K562 (cell line): ENCODE data around the gene SLC44A2.

Experiments
- CEBPG ChIP-seq, 3 experiments: fragments of 200-800 bp in 1 of 3; sonication (Bioruptor generic) in 1 of 3; sonication (generic) in 1 of 3; formaldehyde crosslinking in 1 of 3; IDR thresholded peaks in 2 of 3; conservative IDR thresholded peaks in 1 of 3; 2 replicates each; pipeline versions ENCODE4 v1.6.1 to v1.8.0; 2016 to 2022; ENCODE audit warnings: missing compliant biosample characterization in 2 of 3, missing genetic modification characterization in 2 of 3, mild to moderate bottlenecking in 1 of 3, missing genetic modification reagents in 1 of 3
- HCFC1 ChIP-seq: IDR thresholded peaks from 2 replicates; pipeline ENCODE4 v1.6.1; 2012; ENCODE audit warnings: low read depth, low read length, improper control_type of control experiment
- IRF2 ChIP-seq: sonication (generic); formaldehyde crosslinking; IDR thresholded peaks from 2 replicates; pipeline ENCODE4 v1.8.1; 2022; ENCODE audit warnings: mild to moderate bottlenecking, missing genetic modification reagents
- MCM7 ChIP-seq, 2 experiments: fragments of 450-650 bp; IDR thresholded peaks; 2 replicates each; pipeline ENCODE4 v1.6.1; 2016 to 2018
- MXI1 ChIP-seq: IDR thresholded peaks from 2 replicates; pipeline ENCODE4 v1.6.1; 2011; ENCODE audit warnings: low read depth, mild to moderate bottlenecking, improper control_type of control experiment, low read length
- MYC ChIP-seq, 2 experiments: fragments of 250-450 bp in 1 of 2; sonication (Bioruptor Pico) in 1 of 2; IDR thresholded peaks; 2 replicates each; pipeline versions ENCODE4 v1.5.1 to v1.6.1; 2012 to 2021; ENCODE audit warnings: low read depth in 2 of 2, borderline replicate concordance in 1 of 2, improper control_type of control experiment in 1 of 2, low read length in 1 of 2, mild to moderate bottlenecking in 1 of 2, moderate library complexity in 1 of 2
- MYNN ChIP-seq, 2 experiments: sonication (generic); formaldehyde crosslinking in 1 of 2; IDR thresholded peaks; 2 replicates each; pipeline versions ENCODE4 v1.5.0 to v1.6.1; 2016 to 2020; ENCODE audit warnings: antibody characterized with exemption in 1 of 2, missing genetic modification reagents in 1 of 2
- SP2 ChIP-seq: IDR thresholded peaks from 2 replicates; pipeline ENCODE4 v1.6.1; 2011; ENCODE audit warnings: mild to moderate bottlenecking, low read depth, low read length, moderate library complexity; ENCODE audit not compliant: poor library complexity, severe bottlenecking; ENCODE audit errors: extremely low read depth
- U2AF2 ChIP-seq: fragments of 200-400 bp; formaldehyde crosslinking; optimal IDR thresholded peaks from 2 replicates; pipeline ENCODE3; 2017; ENCODE audit warnings: low read depth, mild to moderate bottlenecking, low read length
- TF ChIP-seq, protein P1 (sequence below): sonication (generic); formaldehyde crosslinking; IDR thresholded peaks from 2 replicates; pipeline ENCODE4 v1.5.0; 2020; ENCODE audit warnings: missing genetic modification reagents

- TF ChIP-seq U2AF2 = no peak
- TF ChIP-seq SP2 = no peak
- TF ChIP-seq MYNN (IDR thresholded peaks at IDR 0.05) = no peak
- no peak for TF ChIP-seq MYNN (CRISPR knock-in tag; IDR thresholded peaks at IDR 0.05)
- no peak for TF ChIP-seq MXI1
- no peak for TF ChIP-seq CEBPG (CRISPR knock-in tag; IDR thresholded peaks at IDR 0.05)
- no peak for TF ChIP-seq CEBPG (tag; conservative IDR thresholded peaks at IDR 0.05 in 1 of 2, IDR thresholded peaks at IDR 0.05 in 1 of 2)
- TF ChIP-seq IRF2 = no peak
- TF ChIP-seq, protein P1, sequence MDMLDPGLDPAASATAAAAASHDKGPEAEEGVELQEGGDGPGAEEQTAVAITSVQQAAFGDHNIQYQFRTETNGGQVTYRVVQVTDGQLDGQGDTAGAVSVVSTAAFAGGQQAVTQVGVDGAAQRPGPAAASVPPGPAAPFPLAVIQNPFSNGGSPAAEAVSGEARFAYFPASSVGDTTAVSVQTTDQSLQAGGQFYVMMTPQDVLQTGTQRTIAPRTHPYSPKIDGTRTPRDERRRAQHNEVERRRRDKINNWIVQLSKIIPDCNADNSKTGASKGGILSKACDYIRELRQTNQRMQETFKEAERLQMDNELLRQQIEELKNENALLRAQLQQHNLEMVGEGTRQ (CRISPR knock-in tag) = no peak
- no peak for TF ChIP-seq HCFC1
- TF ChIP-seq MYC (IDR thresholded peaks at IDR 0.05; ENCODE audit: low read depth, low read length) = no peak
- TF ChIP-seq MYC (CRISPR knock-in tag; IDR thresholded peaks at IDR 0.05; ENCODE audit: borderline replicate concordance, low read depth) = no peak
- TF ChIP-seq MCM7 (IDR thresholded peaks at IDR 0.05) = no peak
Observed at GRCh38 chr19:10667867-10668266, 42.5 kb downstream of the SLC44A2 start.
